Neural progenitor cell (in vitro differentiated cells): ENCODE results near the gene RIPOR2. TPM values are rescaled to one million over a fixed set of nuclear protein-coding genes. Genes with fewer than 3 reads are reported as not detected.

Experiments
- DNase-seq: peaks from one replicate; pipeline ENCODE4 v3.0.0-alpha.2; 2016; ENCODE audit warnings: low spot score
- H2AFZ ChIP-seq: fragments of 200-600 bp; sonication (generic); replicated peaks from 2 replicates; pipeline ENCODE4 v1.6.1; 2016; ENCODE audit warnings: antibody characterized with exemption
- H3F3A ChIP-seq: fragments of 200-600 bp; sonication (generic); 2 replicates; pipeline ENCODE4 v1.6.1; 2016; ENCODE audit warnings: antibody characterized with exemption, low read depth
- H3K27ac ChIP-seq: fragments of 200-600 bp; sonication (generic); 2 replicates; pipeline ENCODE4 v1.5.1; 2016; ENCODE audit warnings: mild to moderate bottlenecking
- H3K27me3 ChIP-seq: fragments of 200-600 bp; sonication (generic); 2 replicates; pipeline ENCODE4 v1.6.1; 2016; ENCODE audit warnings: mild to moderate bottlenecking, moderate library complexity
- H3K36me3 ChIP-seq: fragments of 200-600 bp; sonication (generic); 2 replicates; pipeline ENCODE4 v1.5.1; 2016
- H3K4me1 ChIP-seq: fragments of 200-600 bp; sonication (generic); 2 replicates; pipeline ENCODE4 v1.6.1; 2016; ENCODE audit warnings: mixed run types
- H3K4me2 ChIP-seq: fragments of 200-600 bp; sonication (generic); 2 replicates; pipeline ENCODE4 v1.6.1; 2016
- H3K4me3 ChIP-seq: fragments of 200-600 bp; sonication (generic); 2 replicates; pipeline ENCODE4 v1.5.1; 2016
- H3K79me2 ChIP-seq: fragments of 200-600 bp; sonication (generic); 2 replicates; pipeline ENCODE4 v1.6.1; 2016; ENCODE audit warnings: low read depth
- H3K9ac ChIP-seq: fragments of 200-600 bp; sonication (generic); 2 replicates; pipeline ENCODE4 v1.6.1; 2016
- H3K9me3 ChIP-seq: fragments of 200-600 bp; sonication (generic); 2 replicates; pipeline ENCODE4 v1.5.1; 2016; ENCODE audit warnings: low read depth
- H4K20me1 ChIP-seq: fragments of 200-600 bp; sonication (generic); 2 replicates; pipeline ENCODE4 v1.6.1; 2016; ENCODE audit warnings: low read depth
- H3K27ac Mint-ChIP-seq: 3 replicates; pipeline ENCODE4 v1.8.0; 2021; ENCODE audit warnings: mixed read lengths
- H3K27me3 Mint-ChIP-seq: 2 replicates; pipeline ENCODE4 v1.8.0; 2022; ENCODE audit warnings: low read depth, mild to moderate bottlenecking, inconsistent platforms, moderate library complexity, mixed read lengths; ENCODE audit not compliant: insufficient read depth
- H3K36me3 Mint-ChIP-seq: 3 replicates; pipeline ENCODE4 v1.8.0; 2021; ENCODE audit warnings: mixed read lengths
- H3K4me1 Mint-ChIP-seq: 3 replicates; pipeline ENCODE4 v1.8.0; 2021; ENCODE audit warnings: mixed read lengths
- H3K4me3 Mint-ChIP-seq: 3 replicates; pipeline ENCODE4 v1.8.0; 2021; ENCODE audit warnings: mild to moderate bottlenecking, moderate library complexity, mixed read lengths
- H3K9me3 Mint-ChIP-seq: 3 replicates; pipeline ENCODE4 v1.8.0; 2020; ENCODE audit warnings: mixed read lengths
- EZH2 ChIP-seq: fragments of 200-600 bp; sonication (generic); IDR thresholded peaks from 2 replicates; pipeline ENCODE4 v1.6.1; 2017; ENCODE audit warnings: antibody characterized with exemption, mild to moderate bottlenecking, moderate library complexity
- EZH2phosphoT487 ChIP-seq: fragments of 200-600 bp; sonication (generic); IDR thresholded peaks from 2 replicates; pipeline ENCODE4 v1.6.1; 2017; ENCODE audit warnings: antibody characterized with exemption
- total RNA-seq: library from RNA; depleted of rRNA; stranded (reverse); fragments of >200 nt; gene quantifications from 2 replicates; pipeline ENCODE4 v1.2.3, GENCODE V29; 2015; ENCODE audit warnings: low replicate concordance
- TF ChIP-seq, protein P1 (sequence below): fragments of 200-600 bp; sonication (generic); IDR thresholded peaks from 2 replicates; pipeline ENCODE4 v1.5.1; 2017; ENCODE audit warnings: antibody characterized with exemption, mild to moderate bottlenecking

Gene RIPOR2
- total RNA-seq, 1 donor from 2014 or later = 0.26 TPM

DNA sequence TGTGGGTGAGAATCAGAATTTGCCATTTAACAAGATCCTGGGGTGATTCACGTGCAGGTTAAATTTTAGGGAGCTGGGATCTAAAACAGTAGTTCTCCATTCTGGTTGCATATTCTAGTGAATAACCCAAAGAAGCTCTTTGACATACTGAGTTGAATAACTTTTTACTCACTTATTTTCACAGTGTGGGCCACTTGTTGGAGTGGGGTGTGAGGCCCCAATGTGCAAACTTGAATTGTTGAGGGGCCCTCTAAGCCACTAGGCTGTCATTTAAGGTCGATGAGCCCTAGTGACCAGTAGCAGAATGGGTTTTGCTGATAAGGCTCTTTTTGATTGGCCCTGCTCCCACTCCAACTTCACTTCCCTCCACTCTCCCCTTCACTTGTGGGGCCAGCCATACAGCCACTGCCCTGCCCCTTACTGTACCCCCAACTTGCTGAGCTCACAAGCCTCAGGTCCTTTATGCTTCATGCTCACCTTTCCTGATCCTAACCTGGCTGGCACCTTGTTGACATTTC is 33.6 kb upstream of the RIPOR2 start:
- H3K4me1 ChIP-seq = no peaks in the 10 kb centered on the region
- Mint-ChIP-seq H3K9me3 (peaks cover 2% of the 10 kb centered on the region), H3K27me3 (no peaks in the 10 kb centered on the region), H3K4me3 (no peak overlapping the region), H3K36me3 (no peaks in the 10 kb centered on the region), H3K27ac (no peak overlapping the region), H3K4me1 (no peaks in the 10 kb centered on the region)
- TF ChIP-seq EZH2phosphoT487 = no peak
- TF ChIP-seq EZH2 = no peak
- TF ChIP-seq, protein P1, sequence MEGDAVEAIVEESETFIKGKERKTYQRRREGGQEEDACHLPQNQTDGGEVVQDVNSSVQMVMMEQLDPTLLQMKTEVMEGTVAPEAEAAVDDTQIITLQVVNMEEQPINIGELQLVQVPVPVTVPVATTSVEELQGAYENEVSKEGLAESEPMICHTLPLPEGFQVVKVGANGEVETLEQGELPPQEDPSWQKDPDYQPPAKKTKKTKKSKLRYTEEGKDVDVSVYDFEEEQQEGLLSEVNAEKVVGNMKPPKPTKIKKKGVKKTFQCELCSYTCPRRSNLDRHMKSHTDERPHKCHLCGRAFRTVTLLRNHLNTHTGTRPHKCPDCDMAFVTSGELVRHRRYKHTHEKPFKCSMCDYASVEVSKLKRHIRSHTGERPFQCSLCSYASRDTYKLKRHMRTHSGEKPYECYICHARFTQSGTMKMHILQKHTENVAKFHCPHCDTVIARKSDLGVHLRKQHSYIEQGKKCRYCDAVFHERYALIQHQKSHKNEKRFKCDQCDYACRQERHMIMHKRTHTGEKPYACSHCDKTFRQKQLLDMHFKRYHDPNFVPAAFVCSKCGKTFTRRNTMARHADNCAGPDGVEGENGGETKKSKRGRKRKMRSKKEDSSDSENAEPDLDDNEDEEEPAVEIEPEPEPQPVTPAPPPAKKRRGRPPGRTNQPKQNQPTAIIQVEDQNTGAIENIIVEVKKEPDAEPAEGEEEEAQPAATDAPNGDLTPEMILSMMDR = no peak
- no peaks in the 10 kb centered on the region for H3K36me3 ChIP-seq
- no peak overlapping the region for H3K27ac ChIP-seq
- H3K27me3 ChIP-seq = no peaks in the 10 kb centered on the region
- no peaks in the 10 kb centered on the region for H3K9me3 ChIP-seq
- H3K9ac ChIP-seq = no peak overlapping the region
- no peak for DNase-seq
- H3K4me3 ChIP-seq = no peak overlapping the region
- no peaks in the 10 kb centered on the region for H4K20me1 ChIP-seq
- no peaks in the 10 kb centered on the region for H3F3A ChIP-seq
- no peaks in the 10 kb centered on the region for H3K79me2 ChIP-seq
- no peak overlapping the region for H3K4me2 ChIP-seq
- H2AFZ ChIP-seq = no peak overlapping the region

DNA sequence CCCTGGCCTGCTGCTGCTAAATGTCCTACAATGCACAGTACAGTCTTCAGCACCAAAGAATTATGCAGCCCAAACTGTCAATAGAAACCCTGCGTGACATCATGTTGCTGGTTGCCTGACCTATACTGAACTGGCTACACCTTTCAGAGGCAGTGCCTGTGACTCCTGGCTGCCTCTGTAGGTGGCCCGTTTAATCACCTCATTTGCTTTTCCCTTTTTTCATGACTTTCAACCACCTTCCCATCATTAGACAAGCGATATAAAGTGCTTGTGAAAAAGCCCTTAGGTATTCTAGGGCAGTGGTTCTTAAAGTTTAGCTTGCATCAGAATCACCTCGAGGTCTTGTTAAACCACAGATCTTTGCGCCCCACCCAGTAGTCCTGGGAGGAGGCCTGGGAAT is 33.0 kb upstream of the RIPOR2 start:
- no peak for DNase-seq
- no peak overlapping the region for H3K4me2 ChIP-seq
- no peak overlapping the region for H3K27ac Mint-ChIP-seq
- H3K4me3 ChIP-seq = no peak overlapping the region
- H3K27ac ChIP-seq = no peak overlapping the region
- no peaks in the 10 kb centered on the region for H3K36me3 ChIP-seq
- TF ChIP-seq, protein P1 = no peak
- TF ChIP-seq EZH2phosphoT487 (no peak), EZH2 (no peak)
- no peaks in the 10 kb centered on the region for H3K9me3 ChIP-seq
- no peaks in the 10 kb centered on the region for H3F3A ChIP-seq
- H3K79me2 ChIP-seq = no peaks in the 10 kb centered on the region
- no peaks in the 10 kb centered on the region for H3K27me3 ChIP-seq
- no peaks in the 10 kb centered on the region for H3K4me1 Mint-ChIP-seq
- H3K4me1 ChIP-seq = no peaks in the 10 kb centered on the region
- H3K27me3 Mint-ChIP-seq = no peaks in the 10 kb centered on the region
- no peak overlapping the region for H3K4me3 Mint-ChIP-seq
- no peak overlapping the region for H3K9ac ChIP-seq
- no peak overlapping the region for H2AFZ ChIP-seq
- no peaks in the 10 kb centered on the region for H4K20me1 ChIP-seq
- H3K36me3 Mint-ChIP-seq = no peaks in the 10 kb centered on the region
- peaks cover 2% of the 10 kb centered on the region for H3K9me3 Mint-ChIP-seq

DNA sequence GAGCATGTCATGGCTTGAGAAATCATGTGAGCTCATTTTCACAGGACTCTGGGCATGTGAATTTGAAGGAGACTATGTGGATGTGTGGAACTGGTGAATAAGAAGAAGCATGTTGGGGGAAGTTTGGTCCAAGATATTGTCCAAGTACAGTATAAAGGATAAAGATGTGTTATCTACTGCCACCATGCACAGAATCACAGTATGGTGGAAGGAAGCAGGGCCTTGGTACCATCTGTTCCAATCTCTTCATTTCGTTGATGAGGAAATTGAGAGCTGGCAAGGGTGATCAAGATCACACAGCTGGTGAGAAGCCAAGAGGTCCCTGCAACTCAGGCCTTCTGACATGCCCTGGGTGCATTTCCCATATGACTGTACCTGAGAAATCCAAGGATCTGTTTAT is 31.5 kb upstream of the RIPOR2 start:
- Histone ChIP-seq H3K4me3 (no peak overlapping the region), H3F3A (no peaks in the 10 kb centered on the region), H3K4me1 (no peaks in the 10 kb centered on the region), H4K20me1 (no peaks in the 10 kb centered on the region), H2AFZ (no peak overlapping the region), H3K9ac (no peak overlapping the region), H3K27ac (no peak overlapping the region), H3K36me3 (no peaks in the 10 kb centered on the region), H3K9me3 (no peaks in the 10 kb centered on the region), H3K4me2 (no peak overlapping the region), H3K27me3 (no peaks in the 10 kb centered on the region), H3K79me2 (no peaks in the 10 kb centered on the region)
- no peak overlapping the region for H3K4me3 Mint-ChIP-seq
- no peak overlapping the region for H3K27ac Mint-ChIP-seq
- TF ChIP-seq EZH2phosphoT487 = no peak
- no peak for TF ChIP-seq EZH2
- TF ChIP-seq, protein P1 = no peak
- H3K27me3 Mint-ChIP-seq = no peaks in the 10 kb centered on the region
- no peaks in the 10 kb centered on the region for H3K4me1 Mint-ChIP-seq
- peaks cover 2% of the 10 kb centered on the region for H3K9me3 Mint-ChIP-seq
- no peaks in the 10 kb centered on the region for H3K36me3 Mint-ChIP-seq
- no peak for DNase-seq
